Fibroblast of upper back skin (primary cell): ENCODE results near the gene IFI27.
"Not testable (repeated sequence)": the region's sequence is repeated elsewhere in the genome, so short reads cannot be mapped to it uniquely, and the experiment has no call there.

Source experiments
- DNase-seq: peaks from one replicate; pipeline ENCODE4 v3.0.0-alpha.2; 2013

Gene IFI27

DNA sequence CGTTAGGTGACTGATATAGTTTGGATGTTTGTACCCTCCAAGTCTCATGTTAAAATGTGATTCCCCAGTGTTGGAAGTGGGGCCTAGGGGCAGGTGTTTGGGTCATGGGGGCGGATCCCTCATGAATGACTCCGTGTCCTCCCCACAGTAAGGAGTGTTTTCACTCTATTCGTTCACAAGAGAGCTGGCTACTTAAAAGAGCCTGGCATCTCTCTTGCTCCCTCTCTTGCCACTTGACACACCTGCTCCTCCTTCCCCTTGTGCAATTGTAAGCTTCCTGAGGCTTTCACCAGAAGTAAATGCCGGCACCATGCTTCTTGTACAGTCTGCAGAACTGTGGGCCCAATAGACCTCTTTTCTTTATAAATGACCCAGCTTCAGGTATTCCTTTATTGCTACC lies 16.3 kb downstream of the IFI27 start:
- DNase-seq = no peak

DNA sequence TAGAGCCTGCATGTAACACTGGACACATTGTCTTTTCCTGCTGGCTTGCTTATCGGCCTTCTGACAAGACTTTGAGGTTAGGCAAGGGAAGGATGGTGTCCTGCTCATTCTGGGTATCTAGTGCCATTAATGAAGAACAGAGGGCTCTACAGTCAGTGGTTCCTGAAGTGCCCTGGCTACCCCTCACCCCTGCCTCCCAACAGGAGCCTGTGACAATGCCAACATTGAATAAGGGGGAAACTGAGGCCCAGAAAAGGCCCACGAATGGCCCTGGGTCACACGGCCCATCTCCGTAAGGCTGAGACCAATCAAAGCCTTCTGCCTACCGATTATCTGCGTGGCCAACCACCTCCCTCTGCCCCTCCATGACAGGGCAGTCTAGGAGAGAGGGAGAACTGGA lies 16.8 kb downstream of the IFI27 start:
- no peak for DNase-seq

DNA sequence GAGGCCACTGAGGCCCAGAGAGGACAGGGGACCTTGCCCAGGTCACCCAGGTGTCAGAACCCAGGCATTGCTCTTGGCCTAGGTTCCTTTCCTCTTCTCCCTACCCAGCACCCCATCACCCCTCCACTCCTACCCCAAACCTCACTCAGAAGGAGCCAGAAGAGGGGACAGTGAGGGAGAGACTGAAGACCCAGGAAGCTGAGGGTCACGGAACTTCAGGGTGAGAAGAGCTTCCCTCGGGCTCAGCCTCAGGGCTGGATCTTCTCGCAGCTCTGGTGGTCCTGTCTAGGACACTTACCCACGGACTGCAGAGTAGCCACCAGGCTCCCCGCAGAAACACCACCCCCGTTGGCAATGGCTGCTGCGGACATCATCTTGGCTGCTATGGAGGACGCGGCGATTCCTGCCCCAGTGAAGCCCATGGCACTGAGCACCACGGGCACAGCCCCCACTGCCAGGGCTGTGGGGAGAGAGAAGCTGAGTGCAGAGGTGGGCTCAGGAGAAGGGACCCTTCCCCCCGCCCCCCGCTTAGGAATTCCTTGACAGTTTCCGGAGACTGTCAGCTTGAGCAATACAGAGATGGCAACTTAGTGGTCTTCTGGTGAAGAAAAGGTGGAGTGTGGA lies 17.8 kb downstream of the IFI27 start:
- DNase-seq = no peak

DNA sequence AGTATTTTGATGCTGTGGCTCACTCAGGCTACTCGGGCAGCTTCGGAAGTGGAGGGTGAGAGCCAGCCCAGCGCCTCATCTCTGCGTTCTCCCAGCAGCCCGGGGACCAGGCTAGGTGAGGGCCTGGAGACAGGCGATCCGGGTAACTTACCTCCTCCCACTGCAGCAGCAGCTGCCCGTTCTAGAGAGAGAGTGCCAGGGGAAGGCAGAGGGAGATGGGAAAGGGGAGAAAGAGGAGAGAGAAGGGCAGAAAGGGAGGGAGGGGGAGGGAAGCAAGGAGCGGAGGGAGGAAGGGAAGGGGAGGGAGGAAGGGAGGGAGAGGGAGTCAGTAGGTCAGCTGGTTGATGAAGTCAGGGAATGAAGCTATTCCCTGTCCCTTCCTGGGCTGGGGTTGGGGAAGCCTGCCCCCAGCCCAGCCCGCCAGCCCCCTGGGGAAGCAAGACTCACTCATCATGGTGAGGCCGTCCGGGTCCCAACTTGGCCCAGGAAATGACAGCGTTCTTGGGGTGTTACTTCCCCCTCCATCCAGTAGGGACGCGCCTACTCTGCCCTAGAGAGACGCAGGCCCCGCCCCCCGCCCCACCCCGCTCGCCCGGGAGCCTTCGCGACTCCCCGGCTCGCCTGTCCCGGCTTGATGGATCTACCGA lies 18.7 kb downstream of the IFI27 start, which contains the start of gene IFI27L2:
TSS of gene IFI27L2 (minus strand) at position 494 of the 647 bp plus-strand sequence. CDS start at position 454, 40 bp downstream.
- DNase-seq = peak; percentile 83

DNA sequence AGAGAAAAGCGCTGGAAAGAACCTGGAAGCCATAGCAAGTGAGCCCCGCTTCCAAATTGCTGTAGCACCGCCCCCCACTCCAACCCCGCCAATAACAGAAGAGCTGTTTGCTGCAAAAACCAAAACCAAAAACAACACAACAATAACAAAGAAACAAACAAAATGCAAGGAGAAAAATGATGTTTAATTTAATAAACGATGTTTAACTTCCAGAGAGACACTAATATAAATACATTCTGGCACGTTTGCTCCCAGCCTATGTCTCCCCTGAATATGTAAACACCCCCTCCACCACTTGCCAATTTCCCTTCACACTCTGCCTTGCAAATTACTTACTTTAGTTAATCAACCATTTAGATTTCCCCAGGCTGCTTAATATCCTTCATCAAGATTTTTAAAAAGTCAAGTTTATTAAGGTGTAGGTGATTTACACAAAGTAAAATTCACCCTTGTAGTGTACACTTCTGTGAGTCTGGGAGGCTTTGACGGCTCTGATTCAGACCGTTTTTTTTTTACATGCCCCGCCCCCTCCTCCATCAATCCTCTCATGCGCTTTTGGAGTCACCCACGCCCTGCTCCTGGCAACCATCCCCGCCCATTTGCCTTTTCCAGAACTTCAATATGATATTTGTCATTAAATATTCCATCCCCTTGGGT lies 19.4 kb downstream of the IFI27 start:
- DNase-seq = peak; percentile 44

DNA sequence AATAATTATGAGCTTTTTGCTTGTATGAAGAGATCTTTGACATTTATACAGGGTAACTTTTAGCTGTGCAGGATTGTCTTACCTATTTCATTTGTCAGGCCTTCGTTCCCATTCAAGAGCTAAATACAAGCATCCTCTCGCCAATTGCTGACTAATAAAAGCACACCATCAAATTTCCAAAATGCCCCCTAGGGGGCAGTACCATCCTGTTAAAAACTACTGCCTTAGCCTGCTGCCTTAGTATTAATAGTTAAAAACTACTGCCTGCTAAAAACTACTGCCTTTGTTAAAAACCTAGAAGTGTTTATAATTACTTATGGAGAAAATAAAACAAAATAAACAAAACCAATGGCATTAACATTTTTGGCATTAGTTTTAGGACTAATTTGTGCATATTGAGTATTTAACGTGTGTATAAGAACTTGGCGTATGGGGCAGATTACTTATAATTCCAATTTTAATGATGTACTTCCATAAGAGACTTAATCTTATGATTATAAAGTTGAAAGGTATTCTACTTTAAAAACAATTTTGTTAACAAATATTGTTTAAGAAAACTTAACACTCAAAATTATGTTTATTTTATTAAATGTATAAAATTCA lies 21.9 kb downstream of the IFI27 start:
- peak; percentile 69 for DNase-seq

DNA sequence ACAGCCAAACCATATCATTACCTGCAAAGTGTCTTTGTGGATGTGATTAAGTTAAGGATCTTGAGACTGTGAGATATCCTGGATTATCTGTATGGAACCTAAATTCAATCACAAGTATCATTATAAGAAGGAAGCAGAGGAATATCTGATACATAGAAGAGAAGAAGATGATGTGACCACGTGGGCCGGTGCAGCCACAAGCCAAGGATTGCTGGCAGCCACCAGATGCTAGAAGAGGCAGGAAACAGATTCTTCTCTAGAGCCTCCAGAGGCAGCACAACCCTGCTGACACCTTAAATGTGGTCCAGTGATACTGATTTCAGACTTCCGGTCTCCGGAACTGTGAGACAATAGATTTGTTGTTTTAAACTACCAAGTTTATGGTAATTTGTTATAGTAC lies 24.9 kb downstream of the IFI27 start:
- no peak for DNase-seq

DNA sequence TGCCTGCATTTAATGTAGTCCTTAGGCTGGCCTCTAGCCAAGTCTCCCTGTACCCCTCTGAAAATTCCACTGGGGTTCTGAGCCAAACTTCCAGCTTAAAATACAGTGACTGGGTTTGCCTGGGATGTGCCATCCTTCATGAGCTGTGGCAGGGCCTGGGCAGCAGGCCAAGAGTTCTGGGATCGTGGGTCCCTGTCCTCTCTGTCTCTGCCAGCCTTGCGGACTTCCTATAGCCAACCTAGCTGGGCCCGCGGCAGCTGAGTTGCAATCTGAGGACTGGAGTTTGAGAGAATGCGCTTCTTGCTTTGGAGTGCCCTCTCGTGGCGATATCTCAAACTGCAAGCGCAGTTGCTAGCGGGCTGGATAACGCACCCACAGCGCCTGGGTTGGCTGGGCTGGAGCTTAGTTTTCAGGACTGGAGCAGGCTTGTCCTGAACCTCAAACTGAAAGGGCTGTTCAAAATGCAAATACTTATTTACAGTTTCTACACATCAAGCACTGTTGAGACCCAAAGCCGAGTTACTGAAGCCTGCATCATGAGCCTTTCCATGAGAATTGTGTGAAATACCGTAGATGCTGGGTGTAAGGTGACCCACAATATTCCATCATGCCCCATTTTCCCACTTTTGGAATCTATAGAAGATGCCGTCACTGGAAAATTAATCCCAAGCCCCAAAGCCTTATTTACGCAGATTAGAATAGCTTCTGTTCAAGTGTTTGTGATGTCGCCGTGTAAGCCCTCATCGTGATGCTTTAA lies 26.2 kb downstream of the IFI27 start:
- DNase-seq = peak; percentile 80

DNA sequence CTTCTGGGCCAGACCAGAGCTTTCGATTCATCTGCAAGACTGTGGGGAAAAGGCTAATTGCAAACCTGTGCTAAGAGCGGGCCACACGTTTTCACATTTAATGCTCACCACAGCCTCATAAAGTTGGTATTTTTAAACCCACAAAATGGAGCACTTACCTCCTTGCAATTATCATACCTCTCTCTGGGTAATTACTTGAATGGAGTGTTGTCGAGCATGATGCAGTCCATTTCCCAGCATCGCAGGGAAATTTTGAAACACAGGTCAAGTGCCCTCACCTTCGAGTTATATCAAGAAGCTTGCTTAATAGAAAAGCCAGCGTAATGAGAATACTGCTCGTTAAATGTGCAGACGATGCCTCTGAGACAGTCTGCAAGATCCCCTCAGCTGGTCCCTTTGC lies 27.7 kb downstream of the IFI27 start:
- no peak for DNase-seq

DNA sequence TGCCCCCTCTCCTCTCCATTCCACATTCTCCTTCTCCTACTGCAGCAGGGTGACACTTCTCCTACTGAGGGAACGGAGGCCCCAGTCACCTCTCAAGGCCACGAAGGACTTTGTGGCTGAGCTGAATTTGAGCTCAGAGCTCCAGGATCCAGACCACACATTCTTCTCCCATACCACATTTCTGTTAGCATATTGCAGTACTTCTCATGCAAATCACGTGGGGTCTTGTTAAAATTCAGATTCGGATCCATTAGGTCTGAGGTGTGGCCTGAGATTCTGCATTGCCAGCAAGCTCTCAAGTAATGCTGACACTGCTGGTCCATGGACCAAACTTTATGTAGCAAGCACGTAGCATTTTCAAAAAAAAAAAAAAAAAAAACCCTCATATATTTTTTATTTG lies 28.5 kb downstream of the IFI27 start:
- DNase-seq = no peak

DNA sequence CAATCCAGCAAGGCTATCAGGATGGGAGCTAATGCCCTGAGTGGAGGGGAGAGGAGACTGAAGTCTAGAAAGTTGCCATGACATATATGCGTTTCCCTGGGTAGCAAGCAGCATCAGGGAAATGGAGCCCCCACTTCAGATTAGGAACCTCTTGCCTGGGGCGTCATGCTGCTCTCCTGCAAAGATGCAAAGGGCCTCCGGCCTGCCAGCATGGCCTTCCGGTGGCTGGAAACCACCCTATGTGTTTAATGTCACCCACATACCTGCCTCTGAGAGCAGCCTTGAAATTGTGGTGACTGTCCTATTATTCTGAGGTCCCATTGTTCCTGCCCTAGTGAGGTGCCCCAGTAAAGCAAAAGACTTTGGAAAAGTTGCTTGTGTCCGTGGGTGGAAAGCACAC lies 28.9 kb downstream of the IFI27 start:
- no peak for DNase-seq

DNA sequence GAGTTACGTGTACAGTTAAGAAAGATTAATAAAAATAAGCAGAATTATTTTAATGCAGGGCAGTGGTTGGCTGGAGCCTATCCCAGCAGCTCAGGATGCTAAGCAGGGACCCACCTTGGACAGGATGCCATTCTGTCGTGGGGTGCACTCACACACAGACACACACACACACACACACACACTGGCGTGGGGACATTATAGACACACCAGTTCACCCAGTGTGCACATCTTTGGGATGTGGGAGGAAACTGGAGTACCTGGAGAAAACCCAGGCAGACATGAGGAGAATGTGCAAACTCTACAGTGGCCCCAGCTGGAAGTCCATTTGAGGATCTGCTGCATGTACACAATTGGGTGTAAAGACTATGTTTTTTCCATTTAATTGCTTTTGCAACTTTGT lies 31.7 kb downstream of the IFI27 start:
- no peak for DNase-seq

DNA sequence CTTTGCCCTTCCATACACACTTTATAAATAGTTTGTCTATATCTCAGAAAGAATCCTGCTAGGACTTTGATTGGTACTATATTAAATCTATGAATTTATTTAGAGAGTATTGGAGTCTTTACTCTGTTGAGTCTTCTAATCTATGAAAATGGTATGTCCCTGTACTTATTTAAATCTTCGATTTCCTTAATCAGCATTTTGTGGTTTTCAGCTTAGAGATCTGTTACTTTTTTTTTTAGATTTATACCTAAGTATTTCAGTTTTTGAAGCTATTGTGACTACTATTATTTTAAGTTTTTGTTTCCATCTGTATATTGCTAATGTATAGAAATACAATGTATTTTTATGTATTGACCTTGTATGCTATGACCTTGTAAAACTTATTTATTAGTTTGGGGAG lies 32.3 kb downstream of the IFI27 start:
- no peak for DNase-seq

DNA sequence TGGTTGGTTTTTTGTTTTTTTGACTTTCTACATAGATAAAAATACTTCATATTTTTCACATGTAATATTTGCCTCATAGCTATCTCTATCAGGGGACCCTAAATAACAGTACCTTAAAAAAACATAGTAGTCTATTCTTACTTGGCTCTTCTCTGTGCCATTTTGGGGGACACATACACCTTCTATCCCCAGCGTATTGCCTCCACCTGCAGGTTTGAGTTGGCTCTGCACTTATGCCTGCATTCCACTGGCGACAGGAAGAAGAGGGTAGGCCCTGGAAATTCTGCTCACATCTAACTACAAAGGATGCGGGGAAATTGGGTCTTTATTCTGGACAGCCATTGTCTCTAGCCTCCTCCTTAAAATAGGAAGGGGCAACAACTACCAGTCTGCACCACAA lies 32.7 kb downstream of the IFI27 start:
- DNase-seq = no peak

DNA sequence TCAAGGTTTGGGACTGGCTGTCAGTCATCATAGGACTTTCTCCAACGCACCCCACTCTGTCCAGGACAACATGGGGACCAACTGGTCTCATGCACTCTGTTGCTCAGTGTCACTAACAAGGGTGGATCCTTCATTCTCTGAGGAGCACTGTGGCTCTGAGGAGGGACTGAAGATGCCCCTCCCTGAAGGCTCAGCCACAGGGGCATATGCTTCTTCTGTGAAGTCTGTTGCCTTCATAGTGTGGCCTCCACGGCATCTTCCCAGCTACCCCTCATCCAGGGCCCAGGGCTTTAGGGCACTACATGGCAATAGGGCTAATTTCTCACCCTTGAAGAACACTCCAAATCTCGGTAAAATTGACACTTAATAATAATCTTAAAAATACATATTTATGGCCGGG lies 33.2 kb downstream of the IFI27 start:
- DNase-seq = no peak

DNA sequence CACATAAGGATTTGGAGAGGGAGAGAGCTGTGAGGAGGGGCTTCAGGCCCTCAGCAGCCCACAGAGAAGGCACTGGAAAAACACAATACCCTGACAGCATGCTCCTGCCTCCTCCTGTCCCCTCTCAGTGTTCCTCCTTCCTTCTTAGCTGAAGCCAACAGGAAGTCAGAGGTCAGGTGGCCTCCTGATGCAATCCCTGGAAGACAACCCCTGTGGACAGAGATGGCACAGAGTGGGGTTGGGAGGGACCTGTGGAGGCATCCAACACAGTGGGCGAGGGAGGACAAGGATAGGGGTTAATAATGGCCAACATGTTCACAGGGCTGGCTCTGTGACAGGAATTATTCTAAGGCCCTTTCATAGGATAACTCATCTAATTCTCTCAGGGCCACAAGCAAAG lies 34.2 kb downstream of the IFI27 start:
- DNase-seq = no peak

DNA sequence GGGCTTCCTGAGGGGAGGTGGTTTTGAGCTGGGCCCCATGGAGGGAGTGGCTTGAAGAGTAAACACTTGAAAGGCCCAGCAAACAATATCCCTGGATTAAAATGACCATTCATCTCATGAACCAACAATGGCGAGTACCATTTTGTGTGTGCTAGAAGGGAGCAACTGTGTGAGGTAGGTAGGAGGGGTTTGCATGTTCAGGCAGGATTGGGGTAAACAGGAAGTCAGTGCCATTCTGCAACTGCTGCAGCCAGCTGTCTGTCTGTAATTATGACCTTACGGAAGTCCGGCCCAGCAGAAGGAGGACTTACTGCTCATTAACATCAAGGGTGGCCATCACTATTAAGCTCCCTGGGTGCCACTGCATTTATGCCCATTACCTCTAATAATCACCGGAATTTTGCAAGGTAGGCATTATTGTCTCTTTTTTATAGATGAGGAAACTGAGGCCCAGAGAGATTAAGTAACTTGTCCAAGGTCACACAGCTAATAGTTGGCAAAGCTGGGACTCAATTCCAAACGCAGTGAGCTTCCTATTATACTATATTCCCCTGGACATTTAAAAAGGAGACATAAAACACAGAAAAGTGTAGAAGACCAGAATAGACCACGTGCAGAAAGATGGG lies 35.5 kb downstream of the IFI27 start:
- DNase-seq = no peak

DNA sequence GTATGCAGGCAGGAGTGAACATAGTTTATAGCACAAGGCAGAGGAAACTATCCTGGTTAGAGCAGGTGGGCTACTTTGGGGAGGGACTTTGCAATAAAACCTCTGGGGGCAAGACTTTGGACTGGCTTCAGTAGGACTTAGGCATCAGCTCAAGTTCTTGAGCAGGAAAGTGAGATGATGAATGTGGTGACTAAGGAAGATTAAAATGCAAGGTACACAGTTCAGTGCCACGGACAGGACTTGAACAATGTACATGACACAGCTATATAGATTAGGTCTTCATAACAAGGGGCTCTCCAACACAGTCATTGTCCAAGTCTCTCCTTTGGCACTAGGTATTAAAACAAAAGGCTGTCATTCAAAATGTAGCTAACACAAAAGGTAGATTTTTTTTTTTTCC lies 42.1 kb downstream of the IFI27 start:
- no peak for DNase-seq

DNA sequence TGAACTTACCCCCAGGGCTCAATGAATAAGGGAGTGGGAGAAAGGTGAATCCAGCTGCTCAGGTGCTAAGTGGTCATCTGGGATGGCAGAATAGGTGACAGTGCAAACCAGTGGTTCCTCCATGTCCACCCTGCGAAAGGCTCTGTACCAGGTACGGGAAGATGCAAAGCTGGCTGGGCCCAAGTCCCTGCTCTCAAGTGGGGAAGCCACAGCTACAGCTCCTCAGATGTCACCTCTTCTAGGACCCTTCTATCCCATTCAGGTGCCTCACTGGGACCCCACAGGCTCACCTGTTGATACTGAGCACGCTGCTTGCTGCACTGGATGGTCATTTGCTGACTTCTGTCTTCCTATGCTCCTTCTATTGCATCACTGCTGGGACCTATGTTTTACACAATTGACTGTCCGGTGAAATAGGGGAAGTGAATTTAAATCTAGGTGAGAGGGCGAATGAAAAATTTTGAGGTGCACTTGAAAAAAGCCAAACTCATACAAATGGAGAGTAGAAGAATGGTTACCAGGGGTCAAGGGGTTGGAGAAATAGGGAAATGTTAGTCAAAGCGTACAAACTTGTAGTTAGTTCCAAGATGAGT lies 43.3 kb downstream of the IFI27 start:
- DNase-seq = no peak

DNA sequence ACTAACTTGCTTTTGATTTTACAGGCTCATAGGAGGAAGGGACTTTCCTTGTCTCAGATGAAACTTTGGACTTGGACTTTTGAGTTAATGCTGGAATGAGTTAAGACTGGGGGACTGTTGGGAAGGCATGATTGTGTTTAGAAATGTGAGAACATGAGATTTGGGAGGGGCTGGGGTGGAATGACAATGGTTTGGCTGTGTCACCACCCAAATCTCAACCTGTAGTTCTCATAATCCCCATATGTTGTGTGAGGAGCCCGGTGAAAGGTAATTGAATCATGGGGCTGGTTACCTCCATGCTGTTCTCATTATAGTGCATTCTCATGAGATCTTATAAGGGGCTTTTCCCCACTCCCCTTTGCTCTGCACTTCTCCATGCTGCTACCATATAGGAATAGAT lies 45.6 kb downstream of the IFI27 start:
- not testable (repeated sequence) for DNase-seq

DNA sequence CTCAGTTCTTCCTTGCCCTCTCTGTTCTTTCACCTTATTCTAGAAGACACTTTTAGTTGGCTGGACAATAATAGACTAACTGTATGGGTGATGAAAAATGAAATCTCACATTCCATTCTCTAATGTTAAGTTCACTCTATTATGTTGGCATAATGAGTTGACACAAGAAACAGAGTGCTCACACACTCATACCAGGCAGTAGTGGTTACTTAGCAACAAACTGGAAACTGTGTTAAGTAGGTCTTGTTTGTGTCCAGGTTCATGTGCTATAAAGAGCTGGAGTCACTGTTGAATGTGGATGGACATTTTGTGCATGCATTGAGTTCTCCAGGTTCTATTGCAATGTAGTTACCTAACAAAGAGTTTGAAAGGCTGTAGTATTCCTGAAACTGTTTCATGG lies 46.7 kb downstream of the IFI27 start:
- DNase-seq = no peak

DNA sequence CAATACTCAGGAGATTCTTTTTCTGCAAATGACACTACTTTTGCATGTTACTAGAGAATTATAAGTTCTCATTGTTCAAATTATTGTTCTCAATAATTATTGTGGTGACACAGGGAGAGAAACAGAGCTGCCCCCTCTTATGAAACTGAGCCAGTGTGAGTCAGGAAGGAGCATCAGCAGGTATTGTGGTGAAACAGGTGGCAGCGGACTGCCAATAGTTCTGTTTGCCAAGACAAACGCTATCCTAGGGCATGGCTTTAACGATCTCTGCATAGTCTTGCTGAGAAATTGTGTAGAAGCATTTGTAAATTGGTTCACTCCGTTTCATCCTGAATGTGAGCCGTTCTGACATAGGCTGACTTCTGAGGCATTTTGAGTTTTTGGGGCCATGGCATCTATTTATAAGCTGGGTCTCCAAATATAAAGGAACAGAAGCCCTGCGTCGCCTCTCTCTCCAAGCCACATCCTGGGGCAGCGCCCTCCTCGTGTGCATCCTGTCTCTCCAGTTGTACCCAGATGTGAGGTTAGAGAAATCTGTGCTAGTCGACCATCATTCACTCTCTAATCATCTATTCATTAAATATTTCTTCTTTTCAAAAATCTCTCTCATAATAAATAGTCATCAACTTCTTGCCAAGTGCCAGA lies 47.8 kb downstream of the IFI27 start:
- DNase-seq = no peak
